SK-N-SH (cell line): ENCODE data around the gene ZNF827. TPM values are rescaled to one million over a fixed set of nuclear protein-coding genes. Genes with fewer than 3 reads are reported as not detected.

Source experiments
- CTCF ChIA-PET: fragments of 300-600, 350-600 bp; formaldehyde crosslinking; extraction: SDS; loops from one replicate; lab custom pipeline; 2021; lab: Yijun Ruan, JAX
- POLR2A ChIA-PET: fragments of 350-600 bp; sonication (Branson Sonifier 250); formaldehyde crosslinking; extraction: SDS; loops from one replicate; lab custom pipeline; 2020; ENCODE audit warnings: antibody characterized with exemption, inconsistent platforms; lab: Yijun Ruan, JAX
- DNase-seq: peaks from one replicate; pipeline ENCODE4 v3.0.0; 2012
- H2AFZ ChIP-seq: fragments of 200-600 bp; sonication (generic); 2 replicates; pipeline ENCODE4 v1.8.1; 2016; ENCODE audit warnings: antibody characterized with exemption, mild to moderate bottlenecking, low read depth
- H3F3A ChIP-seq: fragments of 200-600 bp; sonication (generic); replicated peaks from 2 replicates; pipeline ENCODE3; 2016; ENCODE audit warnings: antibody characterized with exemption, mild to moderate bottlenecking; ENCODE audit not compliant: insufficient read depth
- H3K27ac ChIP-seq, 2 experiments: fragments of 200-500 bp in 1 of 2; fragments of 200-600 bp in 1 of 2; sonication (Bioruptor generic) in 1 of 2; sonication (generic), shearing (Covaris generic) in 1 of 2; 2 replicates each; pipeline versions ENCODE4 v1.5.1 to v1.6.1; 2014 to 2016; ENCODE audit warnings: low read depth in 2 of 2, inconsistent platforms in 1 of 2, low read length in 1 of 2, mild to moderate bottlenecking in 1 of 2, mixed read lengths in 1 of 2
- H3K27me3 ChIP-seq: fragments of 200-600 bp; sonication (generic), shearing (Covaris generic); 2 replicates; pipeline ENCODE4 v1.6.1; 2016; ENCODE audit warnings: mixed run types; ENCODE audit not compliant: insufficient read depth
- H3K36me3 ChIP-seq, 2 experiments: fragments of 200-500 bp in 1 of 2; fragments of 200-600 bp in 1 of 2; sonication (Bioruptor generic) in 1 of 2; sonication (generic) in 1 of 2; replicated peaks in 1 of 2; 2 replicates each; pipeline versions ENCODE3 to v1.5.1; 2014 to 2016; ENCODE audit warnings: low read length in 1 of 2, mild to moderate bottlenecking in 1 of 2; ENCODE audit not compliant: insufficient read depth in 2 of 2, control insufficient read depth in 1 of 2
- H3K4me1 ChIP-seq, 2 experiments: fragments of 200-500 bp in 1 of 2; fragments of 200-600 bp in 1 of 2; sonication (Bioruptor generic) in 1 of 2; sonication (generic), shearing (Covaris generic) in 1 of 2; 2 replicates each; pipeline versions ENCODE4 v1.5.1 to v1.6.1; 2014 to 2016; ENCODE audit warnings: low read depth in 1 of 2, low read length in 1 of 2, mixed run types in 1 of 2; ENCODE audit not compliant: insufficient read depth in 2 of 2, control insufficient read depth in 1 of 2
- H3K4me2 ChIP-seq: fragments of 200-600 bp; sonication (generic), shearing (Covaris generic); 2 replicates; pipeline ENCODE4 v1.6.1; 2017; ENCODE audit warnings: mixed run types
- H3K4me3 ChIP-seq, 2 experiments: fragments of 200-500 bp in 1 of 2; fragments of 200-600 bp in 1 of 2; sonication (Bioruptor generic) in 1 of 2; sonication (generic), shearing (Covaris generic) in 1 of 2; 2 replicates each; pipeline versions ENCODE4 v1.5.1 to v1.8.1; 2014 to 2016; ENCODE audit warnings: low read depth in 2 of 2, inconsistent platforms in 1 of 2, low read length in 1 of 2, mild to moderate bottlenecking in 1 of 2, mixed read lengths in 1 of 2, moderate library complexity in 1 of 2
- H3K79me2 ChIP-seq: fragments of 200-600 bp; sonication (generic); 2 replicates; pipeline ENCODE4 v1.8.1; 2017; ENCODE audit warnings: mild to moderate bottlenecking; ENCODE audit not compliant: insufficient read depth
- H3K9ac ChIP-seq: fragments of 200-600 bp; sonication (generic); 2 replicates; pipeline ENCODE4 v1.6.1; 2017; ENCODE audit warnings: mixed run types
- H3K9me2 ChIP-seq: fragments of 200-600 bp; sonication (generic); 2 replicates; pipeline ENCODE4 v1.6.1; 2017; ENCODE audit warnings: mixed run types
- H3K9me3 ChIP-seq: fragments of 200-600 bp; sonication (generic); 2 replicates; pipeline ENCODE4 v1.6.1; 2017; ENCODE audit warnings: mixed run types, mild to moderate bottlenecking, moderate library complexity
- H4K20me1 ChIP-seq: fragments of 200-600 bp; sonication (generic); 2 replicates; pipeline ENCODE4 v1.6.1; 2017; ENCODE audit warnings: mild to moderate bottlenecking, mixed run types; ENCODE audit not compliant: insufficient read depth
- CHD2 ChIP-seq: fragments of 150-350 bp; IDR thresholded peaks from 2 replicates; pipeline ENCODE4 v1.6.1; 2018; ENCODE audit warnings: low read length; ENCODE audit not compliant: partially characterized antibody
- CTCF ChIP-seq: fragments of 200-600 bp; sonication (generic); IDR thresholded peaks from 2 replicates; pipeline ENCODE4 v1.6.1; 2017; ENCODE audit warnings: antibody characterized with exemption, mild to moderate bottlenecking, moderate library complexity
- ELF1 ChIP-seq: IDR thresholded peaks from 2 replicates; pipeline ENCODE4 v1.4.0; 2012
- EZH2phosphoT487 ChIP-seq: fragments of 200-600 bp; sonication (generic); IDR thresholded peaks from 2 replicates; pipeline ENCODE4 v1.6.1; 2017; ENCODE audit warnings: low read depth, mixed run types, mild to moderate bottlenecking, antibody characterized with exemption, moderate library complexity, borderline replicate concordance
- FOXJ3 ChIP-seq: sonication (generic); formaldehyde crosslinking; IDR thresholded peaks from 2 replicates; pipeline ENCODE4 v1.5.1; 2020; ENCODE audit warnings: mild to moderate bottlenecking, missing genetic modification reagents
- FOXM1 ChIP-seq: IDR thresholded peaks from 2 replicates; pipeline ENCODE4 v1.4.0; 2012; ENCODE audit warnings: low read depth, mild to moderate bottlenecking
- GABPA ChIP-seq: IDR thresholded peaks from 2 replicates; pipeline ENCODE4 v1.4.0; 2012; ENCODE audit warnings: low read depth, mild to moderate bottlenecking
- GATA2 ChIP-seq: sonication (generic); formaldehyde crosslinking; IDR thresholded peaks from 2 replicates; pipeline ENCODE4 v1.5.0; 2020; ENCODE audit warnings: mild to moderate bottlenecking, missing genetic modification reagents
- IRF3 ChIP-seq: fragments of 150-350 bp; IDR thresholded peaks from 2 replicates; pipeline ENCODE4 v1.6.1; 2016; ENCODE audit warnings: mild to moderate bottlenecking, low read depth, low read length
- JUND ChIP-seq: IDR thresholded peaks from 2 replicates; pipeline ENCODE4 v1.4.0; 2012
- MAX ChIP-seq: IDR thresholded peaks from 2 replicates; pipeline ENCODE4 v1.4.0; 2012; ENCODE audit warnings: low read depth
- MXI1 ChIP-seq: IDR thresholded peaks from 2 replicates; pipeline ENCODE4 v1.6.1; 2012; ENCODE audit warnings: mild to moderate bottlenecking, low read depth, low read length, improper control_type of control experiment
- NRF1 ChIP-seq: IDR thresholded peaks from 2 replicates; pipeline ENCODE4 v1.6.1; 2012; ENCODE audit warnings: low read depth, mild to moderate bottlenecking, low read length
- PBX3 ChIP-seq: IDR thresholded peaks from 2 replicates; pipeline ENCODE4; 2012
- POLR2AphosphoS5 ChIP-seq: IDR thresholded peaks from 2 replicates; pipeline ENCODE4 v1.6.1; 2012; ENCODE audit warnings: low read depth, low read length
- RCOR1 ChIP-seq: fragments of 150-350 bp; IDR thresholded peaks from 2 replicates; pipeline ENCODE4 v1.6.1; 2017; ENCODE audit warnings: antibody characterized with exemption, low read length
- RFX5 ChIP-seq: IDR thresholded peaks from 2 replicates; pipeline ENCODE4 v1.6.1; 2012; ENCODE audit warnings: mild to moderate bottlenecking, improper control_type of control experiment, low read length
- SIN3A ChIP-seq: IDR thresholded peaks from 2 replicates; pipeline ENCODE4 v1.6.1; 2012; ENCODE audit warnings: low read depth, mild to moderate bottlenecking, low read length, moderate library complexity, borderline replicate concordance
- SMC3 ChIP-seq: IDR thresholded peaks from 2 replicates; pipeline ENCODE4 v1.6.1; 2012; ENCODE audit warnings: low read depth, low read length, improper control_type of control experiment
- TEAD4 ChIP-seq: IDR thresholded peaks from 2 replicates; pipeline ENCODE4 v1.4.0; 2012; ENCODE audit warnings: mild to moderate bottlenecking, borderline replicate concordance; ENCODE audit not compliant: insufficient read depth
- WGBS: methylation state at CpG from one replicate; pipeline ENCODE4 v1.1.6; 2017; ENCODE audit warnings: low lambda C conversion rate; 5-methylcytosine and 5-hydroxymethylcytosine counted together
- polyA plus RNA-seq, 3 experiments: library from polyadenylated mRNA; depleted of rRNA; stranded (reverse); fragments of >200 nt; gene quantifications; 2 replicates each; pipeline ENCODE4 v1.2.3, GENCODE V29; 2012

Gene ZNF827
- polyA plus RNA-seq, 1 of the 3 experiments (the other 2 are of a cell fraction), result 23.2 TPM

- TF ChIP-seq RFX5 (no peak), SIN3A (no peak), CHD2 (no peak), NRF1 (no peak), CTCF (no peak), FOXJ3 (CRISPR knock-in tag) (no peak), EZH2phosphoT487 (no peak)
Measured at GRCh38 chr4:145954924-145955339, 16.3 kb upstream of the ZNF827 start (continued).

GRCh38 chr4:145951931-145952330, 13.3 kb upstream of the ZNF827 start:
- Histone ChIP-seq H4K20me1 (no peaks in the 10 kb centered on the region), H3K4me1 (no peaks in the 10 kb centered on the region), H3K9me2 (no peaks in the 10 kb centered on the region), H2AFZ (peak overlapping the region; percentile 20; the same call in 1 of the 2 replicates), H3K79me2 (no peaks in the 10 kb centered on the region), H3K9ac (no peak overlapping the region), H3K4me3 (no peak overlapping the region), H3K36me3 (no peaks in the 10 kb centered on the region), H3K4me2 (no peak overlapping the region), H3K27ac (no peak overlapping the region), H3F3A (peaks cover 13% of the 10 kb centered on the region), H3K9me3 (no peaks in the 10 kb centered on the region), H3K27me3 (no peaks in the 10 kb centered on the region)
- ChIA-PET POLR2A (no interaction called here), CTCF (no interaction called here)
- TF ChIP-seq SMC3 (no peak), JUND (no peak), RFX5 (no peak), ELF1 (no peak), POLR2AphosphoS5 (no peak), PBX3 (no peak), CHD2 (no peak), RCOR1 (no peak), FOXJ3 (CRISPR knock-in tag) (no peak), FOXM1 (no peak), MAX (no peak), GATA2 (no peak), IRF3 (no peak), GABPA (no peak), TEAD4 (no peak), MXI1 (no peak)
- WGBS, result 46% methylated on average over 2 of the region's 2 CpGs
- no peak for DNase-seq
